ENCODE data around the gene ITIH3. TPM values are rescaled to one million over a fixed set of nuclear protein-coding genes. Genes with fewer than 3 reads are reported as not detected.

The ITIH3 gene
- total RNA-seq, 1 experiment from 2014 or later: not detected

- no TSS peak for BruUV-seq (replicated peaks)
Measured at GRCh38 chr3:52834871-52835501, 40.4 kb downstream of the ITIH3 start, which contains the start of gene MUSTN1. Gene MUSTN1 (minus strand): TSS chr3:52835019. CDS start chr3:52834948, 71 bp downstream.

GRCh38 chr3:52835766-52836470 lies 41.3 kb downstream of the ITIH3 start:
- Mint-ChIP-seq H3K27ac (ENCODE audit: low read depth, unreplicated experiment) (no peak overlapping the region), H3K27me3 (ENCODE audit: insufficient read depth, unreplicated experiment) (no peaks in the 10 kb centered on the region), H3K36me3 (ENCODE audit: insufficient read depth, unreplicated experiment) (no peaks in the 10 kb centered on the region), H3K9me3 (ENCODE audit: unreplicated experiment) (no peaks in the 10 kb centered on the region), H3K4me3 (ENCODE audit: unreplicated experiment) (no peak overlapping the region), H3K4me1 (ENCODE audit: insufficient read depth, unreplicated experiment) (peaks cover 6% of the 10 kb centered on the region)
- POLR2A ChIA-PET: interaction anchor here (0.6 kb wide), 1 partner anchor 166 kb away, joined by 3 read pairs; no protein-coding TSS in a partner anchor
- CTCF ChIA-PET: no interaction called here
- no TSS peak for BruUV-seq (replicated peaks)
- TF ChIP-seq, protein P1, sequence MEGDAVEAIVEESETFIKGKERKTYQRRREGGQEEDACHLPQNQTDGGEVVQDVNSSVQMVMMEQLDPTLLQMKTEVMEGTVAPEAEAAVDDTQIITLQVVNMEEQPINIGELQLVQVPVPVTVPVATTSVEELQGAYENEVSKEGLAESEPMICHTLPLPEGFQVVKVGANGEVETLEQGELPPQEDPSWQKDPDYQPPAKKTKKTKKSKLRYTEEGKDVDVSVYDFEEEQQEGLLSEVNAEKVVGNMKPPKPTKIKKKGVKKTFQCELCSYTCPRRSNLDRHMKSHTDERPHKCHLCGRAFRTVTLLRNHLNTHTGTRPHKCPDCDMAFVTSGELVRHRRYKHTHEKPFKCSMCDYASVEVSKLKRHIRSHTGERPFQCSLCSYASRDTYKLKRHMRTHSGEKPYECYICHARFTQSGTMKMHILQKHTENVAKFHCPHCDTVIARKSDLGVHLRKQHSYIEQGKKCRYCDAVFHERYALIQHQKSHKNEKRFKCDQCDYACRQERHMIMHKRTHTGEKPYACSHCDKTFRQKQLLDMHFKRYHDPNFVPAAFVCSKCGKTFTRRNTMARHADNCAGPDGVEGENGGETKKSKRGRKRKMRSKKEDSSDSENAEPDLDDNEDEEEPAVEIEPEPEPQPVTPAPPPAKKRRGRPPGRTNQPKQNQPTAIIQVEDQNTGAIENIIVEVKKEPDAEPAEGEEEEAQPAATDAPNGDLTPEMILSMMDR (IDR thresholded peaks at IDR 0.05; ENCODE audit: unreplicated experiment): no peak
- intact Hi-C loops (cut with micrococcal nuclease): no loop called here
- DNase-seq (ENCODE audit: unreplicated experiment): no peak

More at GRCh38 chr3:52834871-52835501, 40.4 kb downstream of the ITIH3 start, which contains the start of gene MUSTN1:
- Mint-ChIP-seq H3K27ac (ENCODE audit: low read depth, unreplicated experiment) (no peak within 1 kb of the TSS), H3K36me3 (ENCODE audit: insufficient read depth, unreplicated experiment) (no peaks in the 10 kb centered on the region), H3K4me1 (ENCODE audit: insufficient read depth, unreplicated experiment) (peaks cover 6% of the 10 kb centered on the region), H3K27me3 (ENCODE audit: insufficient read depth, unreplicated experiment) (no peaks in the 10 kb centered on the region), H3K4me3 (ENCODE audit: unreplicated experiment) (no peak within 1 kb of the TSS), H3K9me3 (ENCODE audit: unreplicated experiment) (no peaks in the 10 kb centered on the region)
- intact Hi-C loops (cut with micrococcal nuclease): no loop called here
- TF ChIP-seq, protein P1 (IDR thresholded peaks at IDR 0.05; ENCODE audit: unreplicated experiment): no peak
- ChIA-PET CTCF (no interaction called here), POLR2A (interaction anchor here (0.7 kb wide), 1 partner anchor 72 kb away, joined by 3 read pairs; no protein-coding TSS in a partner anchor)
- DNase-seq (ENCODE audit: unreplicated experiment): no peak

DNA sequence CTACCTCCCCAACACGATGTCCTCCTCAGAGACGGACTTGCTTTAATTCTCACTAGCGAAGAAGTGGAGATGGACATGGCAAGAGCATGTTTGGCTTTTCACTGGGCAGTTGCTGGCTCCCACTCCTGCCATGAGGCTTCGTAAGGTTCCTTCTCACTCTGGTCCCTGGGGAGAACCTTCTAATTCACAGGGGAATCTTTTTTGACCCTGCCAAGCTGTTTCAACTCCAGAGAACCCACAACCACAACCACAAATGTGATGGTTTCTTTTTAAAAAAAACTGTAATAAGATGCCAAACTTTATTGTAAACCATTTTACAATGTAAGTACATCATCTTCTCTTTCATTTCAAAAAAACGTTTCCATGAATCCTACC lies 41.9 kb downstream of the ITIH3 start:
- Mint-ChIP-seq H3K27me3 (ENCODE audit: insufficient read depth, unreplicated experiment) (no peaks in the 10 kb centered on the region), H3K36me3 (ENCODE audit: insufficient read depth, unreplicated experiment) (no peaks in the 10 kb centered on the region), H3K4me1 (ENCODE audit: insufficient read depth, unreplicated experiment) (peaks cover 3% of the 10 kb centered on the region), H3K9me3 (ENCODE audit: unreplicated experiment) (no peaks in the 10 kb centered on the region), H3K4me3 (ENCODE audit: unreplicated experiment) (no peak overlapping the region), H3K27ac (ENCODE audit: low read depth, unreplicated experiment) (no peak overlapping the region)
- ChIA-PET CTCF (interaction anchor here (1.1 kb wide), 1 partner anchor 38 kb away, joined by 5 read pairs; no protein-coding TSS in a partner anchor), POLR2A (interaction anchor here (0.6 to 0.7 kb wide), 2 partner anchors 43 to 166 kb away, joined by 3 read pairs; no protein-coding TSS in a partner anchor)
- no peak for DNase-seq (ENCODE audit: unreplicated experiment)
- intact Hi-C loops (cut with micrococcal nuclease): no loop called here
- TF ChIP-seq, protein P1 (IDR thresholded peaks at IDR 0.05; ENCODE audit: unreplicated experiment): no peak
- no TSS peak for BruUV-seq (replicated peaks)

DNA sequence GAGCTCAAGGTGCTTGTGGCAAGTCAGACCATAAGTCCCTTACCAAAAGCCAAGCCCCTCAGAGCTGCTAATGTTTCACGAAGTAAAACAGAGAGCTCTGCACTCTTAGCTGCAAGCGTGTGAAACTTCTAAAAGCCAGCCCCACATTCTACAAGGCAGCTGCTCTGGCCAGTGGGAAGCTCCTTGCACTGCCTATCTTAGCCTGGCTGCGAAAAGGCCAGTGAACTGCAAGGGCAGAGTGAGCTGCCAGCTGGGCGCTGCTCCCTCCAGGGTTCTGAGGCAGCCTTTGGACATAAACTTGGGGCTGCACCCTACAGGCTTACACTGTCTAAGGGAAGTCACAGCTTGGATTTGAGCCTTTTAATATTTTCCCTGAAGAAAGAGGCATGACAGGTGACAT lies 42.4 kb downstream of the ITIH3 start:
- H3K9me3 Mint-ChIP-seq (ENCODE audit: unreplicated experiment): no peaks in the 10 kb centered on the region
- no peak overlapping the region for H3K27ac Mint-ChIP-seq (ENCODE audit: low read depth, unreplicated experiment)
- DNase-seq (ENCODE audit: unreplicated experiment): no peak
- no TSS peak for BruUV-seq (replicated peaks)
- CTCF ChIA-PET: interaction anchor here (0.7 to 1.2 kb wide), 3 partner anchors 14 to 38 kb away, joined by 3 to 5 read pairs (median 4); no protein-coding TSS in a partner anchor
- H3K4me3 Mint-ChIP-seq (ENCODE audit: unreplicated experiment): no peak overlapping the region
- H3K4me1 Mint-ChIP-seq (ENCODE audit: insufficient read depth, unreplicated experiment): no peaks in the 10 kb centered on the region
- no peaks in the 10 kb centered on the region for H3K27me3 Mint-ChIP-seq (ENCODE audit: insufficient read depth, unreplicated experiment)
- TF ChIP-seq, protein P1 (IDR thresholded peaks at IDR 0.05; ENCODE audit: unreplicated experiment): no peak
- H3K36me3 Mint-ChIP-seq (ENCODE audit: insufficient read depth, unreplicated experiment): no peaks in the 10 kb centered on the region
- intact Hi-C loops (cut with micrococcal nuclease): no loop called here
- POLR2A ChIA-PET: interaction anchor here (0.7 kb wide), 1 partner anchor 44 kb away, joined by 3 read pairs; no protein-coding TSS in a partner anchor

Measured in MCF 10A (cell line).